Measurements from ENCODE around the gene OTOP1. TPM values are rescaled to one million over a fixed set of nuclear protein-coding genes. Genes with fewer than 3 reads are reported as not detected.
"Not testable (repeated sequence)": the region's sequence is repeated elsewhere in the genome, so short reads cannot be mapped to it uniquely, and the experiment has no call there.

OTOP1 gene
- total and polyA plus RNA-seq, 4 donors, result 0.11 TPM; not detected in 3

DNA sequence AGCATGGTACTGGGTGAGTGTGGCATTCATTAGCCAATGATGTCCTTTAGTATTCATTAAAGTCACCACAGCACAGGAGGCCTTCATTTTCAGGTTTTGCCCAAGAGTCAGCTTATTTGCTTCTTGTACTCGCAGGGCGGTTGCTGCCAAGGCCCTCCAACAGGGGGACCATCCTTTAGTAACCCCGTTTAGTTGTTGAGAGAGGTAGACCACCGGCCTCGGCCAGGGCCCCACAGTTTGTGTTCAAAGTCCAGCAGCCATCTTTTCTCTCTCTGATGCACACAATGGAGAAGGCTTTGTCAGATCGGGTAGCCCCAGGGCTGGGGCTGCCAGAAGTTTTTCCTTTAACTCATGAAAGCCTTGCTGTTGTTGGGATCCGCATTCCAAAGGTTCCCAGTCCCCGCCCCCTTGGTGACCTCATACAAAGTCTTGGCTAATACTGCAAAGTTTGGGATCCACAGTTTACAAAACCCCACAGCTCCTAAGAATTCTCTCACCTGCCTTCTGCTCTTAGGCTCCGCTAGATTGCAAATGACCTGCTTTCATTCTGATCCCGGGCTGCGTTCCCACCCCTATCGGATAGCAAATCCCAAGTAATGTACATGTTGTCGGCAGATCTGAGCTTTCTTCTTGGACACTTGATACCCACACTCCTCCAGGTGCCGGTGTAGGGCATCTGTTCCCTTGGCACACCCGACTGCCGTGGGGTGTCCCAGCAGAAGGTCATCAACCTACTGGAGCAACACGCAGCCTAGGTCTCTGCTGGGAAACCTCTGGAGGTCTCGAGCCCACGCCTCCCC lies 58.5 kb downstream of the OTOP1 start:
- not testable (repeated sequence) for H3K27ac ChIP-seq (ENCODE audit: low read depth, low read length); DNase-seq (ENCODE audit: low read depth in 4 of 6, low spot score in 6 of 6); H3K4me1 ChIP-seq (ENCODE audit: control insufficient read depth, insufficient read depth, low read length); H3K36me3 ChIP-seq (ENCODE audit: control insufficient read depth, insufficient read depth, low read length); H3K9me3 ChIP-seq (ENCODE audit: control insufficient read depth, insufficient read depth, low read length); H3K4me3 ChIP-seq (ENCODE audit: low read depth, low read length); H3K27me3 ChIP-seq (ENCODE audit: control insufficient read depth, insufficient read depth, low read length)
- 79% methylated on average over 15 of the region's 19 CpGs for WGBS (ENCODE audit: insufficient coverage)

DNA sequence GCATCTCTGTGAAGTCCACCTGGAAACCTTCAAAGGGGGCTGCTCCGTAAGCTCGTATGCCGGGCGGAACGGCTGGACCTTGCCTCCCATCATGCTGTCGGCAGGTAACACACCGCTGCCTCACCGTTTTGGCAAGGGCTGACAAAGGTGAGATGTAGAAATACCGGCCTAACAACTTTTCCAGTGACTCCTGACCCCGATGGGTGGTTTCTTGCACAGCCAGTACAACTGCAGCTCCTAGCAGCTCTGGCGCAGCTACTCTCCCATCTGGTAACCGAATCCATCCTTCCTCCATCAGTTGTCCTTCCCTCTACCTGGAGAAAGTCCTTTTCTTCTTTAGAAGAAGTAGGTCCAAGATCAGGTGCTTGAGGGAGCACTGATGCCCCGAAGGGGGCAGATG lies 59.7 kb downstream of the OTOP1 start:
- not testable (repeated sequence) for H3K27me3 ChIP-seq (ENCODE audit: control insufficient read depth, insufficient read depth, low read length); H3K4me3 ChIP-seq (ENCODE audit: low read depth, low read length); DNase-seq (ENCODE audit: low read depth in 4 of 6, low spot score in 6 of 6); H3K36me3 ChIP-seq (ENCODE audit: control insufficient read depth, insufficient read depth, low read length); H3K27ac ChIP-seq (ENCODE audit: low read depth, low read length); H3K9me3 ChIP-seq (ENCODE audit: control insufficient read depth, insufficient read depth, low read length); H3K4me1 ChIP-seq (ENCODE audit: control insufficient read depth, insufficient read depth, low read length)
- WGBS (ENCODE audit: insufficient coverage), result 64% methylated on average over 4 of the region's 13 CpGs

DNA sequence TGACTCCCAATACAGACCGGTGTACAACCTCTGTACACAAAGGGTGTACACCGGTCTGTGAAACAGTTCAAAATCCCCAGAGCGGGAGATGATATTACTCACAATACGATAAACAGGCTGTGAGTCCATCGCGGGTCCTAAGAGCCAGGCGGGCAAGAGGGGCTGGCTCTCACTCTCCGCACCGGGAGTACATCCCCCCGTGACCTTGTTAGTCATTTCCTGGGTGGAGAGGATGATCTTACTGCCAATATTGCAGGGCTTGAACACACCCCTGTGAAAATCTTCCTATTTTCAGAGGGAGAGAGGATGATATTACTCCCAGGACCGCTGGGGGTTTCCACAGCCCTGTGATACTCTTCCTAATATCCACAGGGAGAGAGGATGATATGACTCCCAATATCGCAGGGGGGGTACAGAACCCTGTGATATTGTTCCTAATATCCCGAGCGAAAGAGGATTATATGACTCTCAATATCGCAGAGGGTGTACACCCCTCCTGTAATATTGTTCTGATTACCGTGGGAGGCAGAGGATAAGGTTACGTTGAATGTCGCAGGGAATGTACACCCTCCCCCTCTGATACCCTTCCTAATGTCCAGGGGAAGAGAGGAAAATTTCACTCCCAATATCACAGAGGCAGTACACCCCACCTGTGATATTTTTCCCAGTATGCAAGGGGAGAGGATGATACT lies 60.9 kb downstream of the OTOP1 start:
- DNase-seq (ENCODE audit: low read depth in 4 of 6, low spot score in 6 of 6); H3K36me3 ChIP-seq (ENCODE audit: control insufficient read depth, insufficient read depth, low read length); H3K4me3 ChIP-seq (ENCODE audit: low read depth, low read length); H3K27me3 ChIP-seq (ENCODE audit: control insufficient read depth, insufficient read depth, low read length); H3K27ac ChIP-seq (ENCODE audit: low read depth, low read length); H3K4me1 ChIP-seq (ENCODE audit: control insufficient read depth, insufficient read depth, low read length); H3K9me3 ChIP-seq (ENCODE audit: control insufficient read depth, insufficient read depth, low read length): not testable (repeated sequence)
- no CpG with 5 or more reads among the region's 18 CpGs for WGBS (ENCODE audit: insufficient coverage)

DNA sequence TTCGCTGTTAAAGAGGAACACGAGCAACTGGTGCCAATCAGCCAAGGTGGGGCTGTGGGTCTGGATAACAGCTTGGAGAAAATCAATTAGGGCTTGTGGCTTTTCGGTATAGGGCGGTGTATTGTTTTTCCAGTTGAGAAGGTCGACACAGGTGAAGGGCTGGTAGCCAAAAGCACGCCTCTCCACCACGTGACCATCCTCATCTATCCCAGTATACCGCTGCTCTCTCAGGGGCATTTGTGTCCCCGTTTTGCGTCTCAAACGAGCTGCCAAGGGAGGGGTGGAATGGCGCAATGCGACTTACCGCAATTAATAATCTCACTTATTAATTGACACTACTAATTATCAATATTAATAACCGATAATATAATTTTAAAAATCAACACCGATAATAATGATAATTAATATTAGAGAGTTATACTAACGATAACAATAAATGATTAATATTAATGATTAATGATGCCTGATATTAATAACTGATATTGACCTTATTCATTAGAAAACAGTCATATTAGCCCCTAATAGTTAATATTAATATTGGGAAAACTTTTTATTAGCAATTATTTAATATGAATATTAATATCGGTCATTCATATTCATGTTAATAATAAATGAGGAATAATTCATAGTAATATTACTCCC lies 62.1 kb downstream of the OTOP1 start:
- not testable (repeated sequence) for H3K27ac ChIP-seq (ENCODE audit: low read depth, low read length); H3K36me3 ChIP-seq (ENCODE audit: control insufficient read depth, insufficient read depth, low read length); H3K9me3 ChIP-seq (ENCODE audit: control insufficient read depth, insufficient read depth, low read length); H3K4me3 ChIP-seq (ENCODE audit: low read depth, low read length); DNase-seq (ENCODE audit: low read depth in 4 of 6, low spot score in 6 of 6); H3K27me3 ChIP-seq (ENCODE audit: control insufficient read depth, insufficient read depth, low read length); H3K4me1 ChIP-seq (ENCODE audit: control insufficient read depth, insufficient read depth, low read length)
- WGBS (ENCODE audit: insufficient coverage), result 78% methylated on average over 3 of the region's 18 CpGs

DNA sequence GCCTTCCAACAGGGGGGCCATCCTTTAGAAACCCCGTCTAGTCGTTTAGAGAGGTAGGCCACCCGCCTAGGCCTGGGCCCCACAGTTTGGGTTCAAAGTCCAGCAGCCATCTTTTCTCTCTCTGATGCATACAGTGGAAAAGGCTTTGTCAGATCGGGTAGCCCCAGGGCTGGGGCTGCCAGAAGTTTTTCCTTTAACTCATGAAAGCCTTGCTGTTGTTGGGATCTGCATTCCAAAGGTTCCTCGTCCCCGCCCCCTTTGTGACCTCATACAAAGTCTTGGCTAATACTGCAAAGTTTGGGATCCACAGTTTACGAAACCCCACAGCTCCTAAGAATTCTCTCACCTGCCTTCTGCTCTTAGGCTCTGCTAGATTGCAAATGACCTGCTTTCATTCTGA lies 64.5 kb downstream of the OTOP1 start:
- not testable (repeated sequence) for H3K9me3 ChIP-seq (ENCODE audit: control insufficient read depth, insufficient read depth, low read length); H3K36me3 ChIP-seq (ENCODE audit: control insufficient read depth, insufficient read depth, low read length); H3K27me3 ChIP-seq (ENCODE audit: control insufficient read depth, insufficient read depth, low read length); DNase-seq (ENCODE audit: low read depth in 4 of 6, low spot score in 6 of 6); H3K4me3 ChIP-seq (ENCODE audit: low read depth, low read length); H3K4me1 ChIP-seq (ENCODE audit: control insufficient read depth, insufficient read depth, low read length); H3K27ac ChIP-seq (ENCODE audit: low read depth, low read length)
- WGBS (ENCODE audit: insufficient coverage), result 45% methylated on average over 6 of the region's 7 CpGs

DNA sequence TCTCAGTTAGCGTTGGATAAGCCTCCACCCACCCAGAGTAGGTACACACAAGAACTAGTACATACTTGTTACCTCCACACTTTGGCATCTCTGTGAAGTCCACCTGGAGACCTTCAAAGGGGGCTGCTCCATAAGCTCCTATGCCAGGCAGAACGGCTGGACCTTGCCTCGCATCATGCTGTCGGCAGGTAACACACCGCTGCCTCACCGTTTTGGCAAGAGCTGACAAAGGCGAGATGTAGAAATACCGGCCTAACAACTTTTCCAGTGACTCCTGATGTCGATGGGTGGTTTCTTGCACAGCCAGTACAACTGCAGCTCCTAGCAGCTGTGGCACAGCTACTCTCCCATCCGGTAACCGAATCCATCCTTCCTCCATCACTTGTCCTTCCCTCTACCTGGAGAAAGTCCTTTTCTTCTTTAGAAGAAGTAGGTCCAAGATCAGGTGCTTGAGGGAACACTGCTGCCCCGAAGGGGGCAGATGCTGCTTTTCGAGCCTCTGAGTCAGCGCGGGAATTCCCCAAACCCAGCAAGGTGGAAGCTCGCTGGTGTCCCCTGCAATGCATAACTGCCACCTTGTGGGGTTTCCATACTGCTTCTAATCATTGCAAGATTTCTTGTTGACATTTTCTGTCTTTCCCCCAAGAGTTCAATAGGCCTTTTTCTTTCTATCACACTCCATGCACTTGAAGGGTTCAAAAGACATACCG lies 65.6 kb downstream of the OTOP1 start:
- not testable (repeated sequence) for H3K9me3 ChIP-seq (ENCODE audit: control insufficient read depth, insufficient read depth, low read length)

DNA sequence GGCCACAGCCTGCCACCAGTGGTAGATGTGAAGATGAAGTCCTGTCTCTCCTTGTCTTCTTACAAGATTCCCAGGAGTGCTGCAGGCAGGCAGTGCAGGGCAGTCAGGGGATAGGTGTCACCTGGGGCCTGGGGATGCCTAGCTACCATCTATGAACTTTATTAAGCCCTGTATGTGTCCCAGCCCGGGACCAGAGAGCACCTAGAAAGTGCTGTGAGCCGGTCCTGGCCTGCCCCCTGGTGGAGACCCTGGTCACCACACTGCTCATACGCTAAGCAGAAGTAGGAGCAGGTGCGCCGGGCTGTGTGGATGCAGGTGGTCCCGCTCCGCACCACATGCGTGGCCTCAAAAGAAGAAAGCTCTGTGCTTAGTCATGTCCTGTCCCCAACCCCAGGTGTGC lies 81.1 kb downstream of the OTOP1 start:
- peak in 3 of 6 donors; percentile 8 to 81 (median 9) for DNase-seq (ENCODE audit: low read depth in 4 of 6, low spot score in 6 of 6)

More for the DNA sequence above, 65.6 kb downstream of the OTOP1 start:
- WGBS (ENCODE audit: insufficient coverage), result 90% methylated on average over 9 of the region's 17 CpGs
- not testable (repeated sequence) for H3K27ac ChIP-seq (ENCODE audit: low read depth, low read length); H3K4me1 ChIP-seq (ENCODE audit: control insufficient read depth, insufficient read depth, low read length); H3K4me3 ChIP-seq (ENCODE audit: low read depth, low read length); H3K36me3 ChIP-seq (ENCODE audit: control insufficient read depth, insufficient read depth, low read length); H3K27me3 ChIP-seq (ENCODE audit: control insufficient read depth, insufficient read depth, low read length); DNase-seq (ENCODE audit: low read depth in 4 of 6, low spot score in 6 of 6)

DNA sequence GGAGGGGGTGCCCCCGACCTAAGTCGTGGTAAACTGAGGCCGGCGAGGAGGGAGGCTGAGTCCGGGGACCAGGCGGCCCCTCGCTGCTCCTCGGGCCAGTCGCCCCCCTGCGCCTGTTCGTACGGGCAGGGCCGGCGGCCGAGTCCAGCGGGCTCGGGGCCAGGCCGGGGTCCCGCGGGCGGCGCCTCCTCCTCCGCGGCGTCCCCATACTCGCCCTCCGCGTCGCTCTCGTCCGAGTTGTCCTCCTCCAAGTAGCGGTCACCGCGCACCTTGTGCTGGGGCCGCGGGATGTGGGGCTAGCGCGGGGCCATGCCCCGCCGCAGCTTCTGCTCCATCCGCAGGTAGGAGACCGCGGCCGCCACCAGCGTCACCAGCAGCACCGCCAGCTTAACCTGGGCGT lies 83.4 kb downstream of the OTOP1 start:
- not testable (repeated sequence) for H3K36me3 ChIP-seq (ENCODE audit: control insufficient read depth, insufficient read depth, low read length); H3K4me1 ChIP-seq (ENCODE audit: control insufficient read depth, insufficient read depth, low read length); H3K27me3 ChIP-seq (ENCODE audit: control insufficient read depth, insufficient read depth, low read length); H3K9me3 ChIP-seq (ENCODE audit: control insufficient read depth, insufficient read depth, low read length); H3K27ac ChIP-seq (ENCODE audit: low read depth, low read length); H3K4me3 ChIP-seq (ENCODE audit: low read depth, low read length)
- WGBS (ENCODE audit: insufficient coverage), result under 1% methylated on average over 46 of the region's 47 CpGs
- peak in 1 of 6 donors; percentile 3 for DNase-seq (ENCODE audit: low read depth in 4 of 6, low spot score in 6 of 6)

More for the DNA sequence above, 81.1 kb downstream of the OTOP1 start:
- H3K4me1 ChIP-seq (ENCODE audit: control insufficient read depth, insufficient read depth, low read length); H3K36me3 ChIP-seq (ENCODE audit: control insufficient read depth, insufficient read depth, low read length); H3K27me3 ChIP-seq (ENCODE audit: control insufficient read depth, insufficient read depth, low read length); H3K27ac ChIP-seq (ENCODE audit: low read depth, low read length); H3K4me3 ChIP-seq (ENCODE audit: low read depth, low read length); H3K9me3 ChIP-seq (ENCODE audit: control insufficient read depth, insufficient read depth, low read length): not testable (repeated sequence)
- WGBS (ENCODE audit: insufficient coverage), result no CpG with 5 or more reads among the region's 8 CpGs

DNA sequence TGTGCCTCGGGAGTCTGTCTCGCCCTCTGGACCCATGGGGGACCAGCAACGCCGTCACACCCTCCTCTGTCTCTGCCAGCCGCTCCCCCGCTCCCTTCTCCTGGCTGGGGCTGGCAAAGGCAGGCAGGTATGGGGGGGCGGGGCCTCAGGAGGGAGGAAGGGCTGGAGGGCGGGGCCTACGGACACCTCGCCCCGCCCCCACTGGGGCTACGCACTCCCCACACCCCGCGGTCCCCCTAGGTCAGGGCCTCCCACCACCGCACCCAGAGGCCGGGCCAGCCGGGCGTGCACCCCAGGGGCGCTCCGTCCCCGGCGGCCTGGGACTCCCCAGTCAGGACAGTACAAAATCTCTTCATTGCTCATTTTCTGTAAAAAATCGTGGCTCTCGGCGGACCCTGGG lies 84.0 kb downstream of the OTOP1 start:
- not testable (repeated sequence) for H3K27ac ChIP-seq (ENCODE audit: low read depth, low read length); H3K9me3 ChIP-seq (ENCODE audit: control insufficient read depth, insufficient read depth, low read length); H3K36me3 ChIP-seq (ENCODE audit: control insufficient read depth, insufficient read depth, low read length); H3K4me3 ChIP-seq (ENCODE audit: low read depth, low read length); H3K27me3 ChIP-seq (ENCODE audit: control insufficient read depth, insufficient read depth, low read length); H3K4me1 ChIP-seq (ENCODE audit: control insufficient read depth, insufficient read depth, low read length)
- DNase-seq (ENCODE audit: low read depth in 4 of 6, low spot score in 6 of 6), result peak in 1 of 6 donors; percentile 18
- whole genome bisulfite sequencing (ENCODE audit: insufficient coverage), result no CpG with 5 or more reads among the region's 25 CpGs
